KMS-11 (cell line): ENCODE results near the gene FILIP1.

Source experiments
- H2AFZ ChIP-seq: fragments of 200-600 bp; sonication (generic); 2 replicates; pipeline ENCODE4 v1.6.1; 2016; ENCODE audit warnings: antibody characterized with exemption, mixed run types, low read depth
- H3K27ac ChIP-seq: fragments of 200-600 bp; sonication (generic); 2 replicates; pipeline ENCODE4 v1.6.1; 2016; ENCODE audit warnings: mild to moderate bottlenecking, mixed run types
- H3K27me3 ChIP-seq: fragments of 200-600 bp; sonication (generic); 2 replicates; pipeline ENCODE4 v1.6.1; 2017; ENCODE audit warnings: mild to moderate bottlenecking, low read depth, mixed run types, moderate library complexity; ENCODE audit not compliant: insufficient read depth
- H3K36me3 ChIP-seq: fragments of 200-600 bp; sonication (generic); 2 replicates; pipeline ENCODE4 v1.6.1; 2017; ENCODE audit warnings: mild to moderate bottlenecking, mixed run types; ENCODE audit not compliant: insufficient read depth
- H3K4me1 ChIP-seq: fragments of 200-600 bp; sonication (generic); 2 replicates; pipeline ENCODE4 v1.6.1; 2016; ENCODE audit warnings: mild to moderate bottlenecking, low read depth, mixed run types; ENCODE audit not compliant: poor library complexity, severe bottlenecking
- H3K4me2 ChIP-seq: fragments of 200-600 bp; sonication (generic); 2 replicates; pipeline ENCODE4 v1.7.0; 2016; ENCODE audit warnings: mild to moderate bottlenecking, mixed run types
- H3K4me3 ChIP-seq: fragments of 200-600 bp; sonication (generic); IDR thresholded peaks from 2 replicates; pipeline ENCODE4 v1.6.1; 2017; ENCODE audit warnings: low read depth, low read length, mixed read lengths; ENCODE audit not compliant: insufficient read depth
- H3K79me2 ChIP-seq: fragments of 200-600 bp; sonication (generic); 2 replicates; pipeline ENCODE4 v1.6.1; 2016; ENCODE audit warnings: low read depth, mixed run types; ENCODE audit not compliant: insufficient read depth
- H3K9ac ChIP-seq: fragments of 200-600 bp; sonication (generic); 2 replicates; pipeline ENCODE4 v1.6.1; 2016; ENCODE audit warnings: mild to moderate bottlenecking, mixed run types
- H4K20me1 ChIP-seq: fragments of 200-600 bp; sonication (generic); 2 replicates; pipeline ENCODE4 v1.6.1; 2016; ENCODE audit warnings: mild to moderate bottlenecking, mixed run types; ENCODE audit not compliant: insufficient read depth
- TF ChIP-seq, protein P1 (sequence below): fragments of 200-600 bp; sonication (generic); conservative IDR thresholded peaks from 2 replicates; pipeline ENCODE4 v1.6.1; 2017; ENCODE audit warnings: low read depth, mild to moderate bottlenecking, antibody characterized with exemption, low read length, moderate library complexity, mixed read lengths

FILIP1 gene

DNA sequence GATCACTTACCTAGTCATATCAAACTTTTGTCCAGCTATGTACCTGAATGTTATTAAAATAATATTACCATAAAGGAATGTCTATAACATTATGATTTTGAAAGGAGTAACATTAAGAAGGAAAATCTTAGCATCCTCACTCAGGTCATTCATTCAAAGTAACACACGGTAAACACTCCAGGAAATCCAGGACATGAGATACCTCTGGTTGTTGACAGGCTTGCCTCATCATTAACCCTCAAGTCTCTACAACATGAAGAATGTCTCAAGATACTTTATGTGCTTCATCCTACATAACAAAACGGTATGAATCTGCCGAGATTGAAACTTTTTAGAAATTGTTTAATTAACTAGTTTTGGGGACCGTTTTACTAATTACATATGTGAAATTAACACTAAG lies 690 bp upstream of the FILIP1 start:
- H2AFZ ChIP-seq: no peak overlapping the region
- no peaks in the 10 kb centered on the region for H3K36me3 ChIP-seq
- H3K9ac ChIP-seq: no peak overlapping the region
- H3K4me1 ChIP-seq: no peaks in the 10 kb centered on the region
- no peak overlapping the region for H3K4me3 ChIP-seq
- H3K27ac ChIP-seq: no peak overlapping the region
- H4K20me1 ChIP-seq: no peaks in the 10 kb centered on the region
- TF ChIP-seq, protein P1, sequence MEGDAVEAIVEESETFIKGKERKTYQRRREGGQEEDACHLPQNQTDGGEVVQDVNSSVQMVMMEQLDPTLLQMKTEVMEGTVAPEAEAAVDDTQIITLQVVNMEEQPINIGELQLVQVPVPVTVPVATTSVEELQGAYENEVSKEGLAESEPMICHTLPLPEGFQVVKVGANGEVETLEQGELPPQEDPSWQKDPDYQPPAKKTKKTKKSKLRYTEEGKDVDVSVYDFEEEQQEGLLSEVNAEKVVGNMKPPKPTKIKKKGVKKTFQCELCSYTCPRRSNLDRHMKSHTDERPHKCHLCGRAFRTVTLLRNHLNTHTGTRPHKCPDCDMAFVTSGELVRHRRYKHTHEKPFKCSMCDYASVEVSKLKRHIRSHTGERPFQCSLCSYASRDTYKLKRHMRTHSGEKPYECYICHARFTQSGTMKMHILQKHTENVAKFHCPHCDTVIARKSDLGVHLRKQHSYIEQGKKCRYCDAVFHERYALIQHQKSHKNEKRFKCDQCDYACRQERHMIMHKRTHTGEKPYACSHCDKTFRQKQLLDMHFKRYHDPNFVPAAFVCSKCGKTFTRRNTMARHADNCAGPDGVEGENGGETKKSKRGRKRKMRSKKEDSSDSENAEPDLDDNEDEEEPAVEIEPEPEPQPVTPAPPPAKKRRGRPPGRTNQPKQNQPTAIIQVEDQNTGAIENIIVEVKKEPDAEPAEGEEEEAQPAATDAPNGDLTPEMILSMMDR: no peak
- no peaks in the 10 kb centered on the region for H3K27me3 ChIP-seq
- no peak overlapping the region for H3K4me2 ChIP-seq
- no peaks in the 10 kb centered on the region for H3K79me2 ChIP-seq

DNA sequence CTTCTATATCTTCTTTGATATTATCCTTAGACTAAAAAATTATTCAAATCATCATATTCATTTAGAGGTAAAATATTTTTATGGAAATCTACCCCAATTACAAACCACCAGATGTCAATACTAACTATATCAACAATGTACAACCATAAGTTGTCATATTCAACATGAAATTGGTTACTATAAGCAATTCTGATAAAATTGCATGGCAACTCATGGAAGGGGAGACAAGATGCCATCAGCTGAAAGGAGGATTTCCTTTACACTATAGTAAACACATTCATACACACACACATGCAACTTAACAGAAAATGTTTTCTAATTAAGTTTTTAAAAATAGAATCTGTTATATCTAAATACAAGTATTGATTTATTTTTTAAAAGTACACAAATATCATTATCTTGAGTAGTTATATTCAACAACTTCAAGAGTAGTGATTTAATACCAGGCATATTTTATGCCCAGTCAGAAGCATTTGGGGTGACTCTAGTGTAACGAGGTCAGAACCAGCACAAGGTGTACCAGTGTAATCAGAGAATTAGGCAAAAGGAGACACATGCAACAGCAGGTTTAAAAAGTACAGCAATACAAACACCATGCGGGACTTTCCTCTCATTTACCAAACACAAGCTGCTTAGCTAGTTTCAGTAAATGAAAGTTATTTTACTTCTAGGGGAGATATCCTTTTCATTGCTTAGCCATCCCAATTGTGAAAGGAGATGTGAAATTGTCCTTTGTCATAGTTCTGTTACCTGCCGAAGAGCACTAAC lies 1.0 kb downstream of the FILIP1 start:
- H4K20me1 ChIP-seq: no peaks in the 10 kb centered on the region
- H3K4me2 ChIP-seq: no peak overlapping the region
- no peaks in the 10 kb centered on the region for H3K27me3 ChIP-seq
- H3K27ac ChIP-seq: no peak overlapping the region
- TF ChIP-seq, protein P1: no peak
- H3K36me3 ChIP-seq: no peaks in the 10 kb centered on the region
- no peaks in the 10 kb centered on the region for H3K79me2 ChIP-seq
- no peak overlapping the region for H3K9ac ChIP-seq
- H3K4me3 ChIP-seq: no peak overlapping the region
- H2AFZ ChIP-seq: no peak overlapping the region
- H3K4me1 ChIP-seq: no peaks in the 10 kb centered on the region

DNA sequence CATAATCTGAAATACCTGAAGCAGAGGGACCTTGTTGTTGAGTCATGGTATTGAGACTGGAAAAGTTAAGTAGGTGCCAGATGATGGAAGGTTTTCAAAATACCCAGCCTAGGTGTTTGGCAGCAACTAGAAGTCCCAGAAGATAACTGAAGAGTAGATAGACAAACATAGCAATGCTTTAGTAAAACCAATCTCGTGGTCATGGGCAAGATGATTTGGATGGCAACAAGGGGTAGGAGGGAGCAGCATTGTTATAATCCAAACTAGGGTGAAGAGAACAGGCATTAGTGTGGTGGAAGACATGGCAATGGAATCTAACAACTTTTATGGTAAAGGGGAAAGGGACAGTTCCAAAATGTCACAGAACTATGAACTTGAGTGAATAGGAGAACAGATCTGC lies 2.3 kb downstream of the FILIP1 start:
- H3K27ac ChIP-seq: no peak overlapping the region
- H3K4me1 ChIP-seq: no peaks in the 10 kb centered on the region
- H3K9ac ChIP-seq: no peak overlapping the region
- no peak overlapping the region for H2AFZ ChIP-seq
- H3K27me3 ChIP-seq: no peaks in the 10 kb centered on the region
- H4K20me1 ChIP-seq: no peaks in the 10 kb centered on the region
- H3K4me2 ChIP-seq: no peak overlapping the region
- TF ChIP-seq, protein P1: no peak
- no peak overlapping the region for H3K4me3 ChIP-seq
- no peaks in the 10 kb centered on the region for H3K36me3 ChIP-seq
- H3K79me2 ChIP-seq: no peaks in the 10 kb centered on the region

DNA sequence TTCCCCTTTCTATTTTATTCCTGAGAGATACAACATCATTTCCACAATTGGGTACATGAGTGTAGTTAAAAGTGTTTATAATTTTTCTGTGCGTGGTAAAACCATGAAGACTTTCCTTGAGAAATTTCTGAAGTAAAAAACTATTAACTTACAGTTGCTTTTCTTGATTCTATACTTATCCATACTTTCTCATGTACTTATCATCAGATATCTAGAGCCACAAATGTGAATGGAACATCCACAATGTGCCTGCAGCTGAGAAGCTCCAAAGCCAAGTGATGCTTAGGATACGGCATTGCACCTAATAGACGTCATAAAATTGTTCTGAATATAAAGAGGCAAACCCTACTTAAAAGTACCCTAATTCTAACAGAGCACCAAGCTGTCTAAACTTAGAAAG lies 2.9 kb downstream of the FILIP1 start:
- no peak overlapping the region for H3K4me2 ChIP-seq

More for the DNA sequence above, 2.9 kb downstream of the FILIP1 start:
- Histone ChIP-seq H3K4me1 (no peaks in the 10 kb centered on the region), H3K36me3 (no peaks in the 10 kb centered on the region), H3K27me3 (no peaks in the 10 kb centered on the region), H3K27ac (no peak overlapping the region), H2AFZ (no peak overlapping the region), H4K20me1 (no peaks in the 10 kb centered on the region), H3K79me2 (no peaks in the 10 kb centered on the region), H3K9ac (no peak overlapping the region), H3K4me3 (no peak overlapping the region)
- TF ChIP-seq, protein P1: no peak
